Breast epithelium (tissue), 3 donors: ENCODE results near the gene PCNX2.

ENCODE experiments used
- POLR2A ChIP-seq: fragments of 450-650 bp; IDR thresholded peaks from one replicate; pipeline ENCODE4 v1.6.1; 2016; ENCODE audit warnings: antibody characterized with exemption, mild to moderate bottlenecking, moderate library complexity
- TF ChIP-seq, protein P1 (sequence below), 3 donors: fragments of 450-650 bp; IDR thresholded peaks; one replicate each; pipeline ENCODE4 v1.5.1; 2016 to 2017; ENCODE audit warnings: antibody characterized with exemption in 3 of 3, mild to moderate bottlenecking in 3 of 3, moderate library complexity in 3 of 3

DNA sequence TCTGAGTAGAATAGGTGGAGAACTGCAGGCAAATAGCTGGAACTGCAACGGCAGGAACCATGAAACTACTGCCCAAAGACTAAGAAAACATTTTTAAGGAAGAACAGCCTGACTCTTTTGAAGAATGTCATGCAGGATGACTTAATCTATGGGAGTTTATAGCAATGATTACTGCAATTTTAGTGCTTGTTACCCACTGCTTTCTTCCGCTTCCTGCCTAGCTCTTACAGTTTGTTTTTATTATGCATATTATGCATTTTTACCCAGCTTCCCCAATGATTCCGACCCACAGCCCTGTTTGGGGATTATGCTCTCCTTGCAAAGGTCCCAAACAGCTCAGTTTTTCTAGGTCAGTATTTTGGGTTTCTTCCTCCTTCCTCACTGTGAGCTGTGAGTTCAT, 71.2 kb downstream of the PCNX2 start:
- TF ChIP-seq POLR2A, result no peak
- TF ChIP-seq, protein P1, sequence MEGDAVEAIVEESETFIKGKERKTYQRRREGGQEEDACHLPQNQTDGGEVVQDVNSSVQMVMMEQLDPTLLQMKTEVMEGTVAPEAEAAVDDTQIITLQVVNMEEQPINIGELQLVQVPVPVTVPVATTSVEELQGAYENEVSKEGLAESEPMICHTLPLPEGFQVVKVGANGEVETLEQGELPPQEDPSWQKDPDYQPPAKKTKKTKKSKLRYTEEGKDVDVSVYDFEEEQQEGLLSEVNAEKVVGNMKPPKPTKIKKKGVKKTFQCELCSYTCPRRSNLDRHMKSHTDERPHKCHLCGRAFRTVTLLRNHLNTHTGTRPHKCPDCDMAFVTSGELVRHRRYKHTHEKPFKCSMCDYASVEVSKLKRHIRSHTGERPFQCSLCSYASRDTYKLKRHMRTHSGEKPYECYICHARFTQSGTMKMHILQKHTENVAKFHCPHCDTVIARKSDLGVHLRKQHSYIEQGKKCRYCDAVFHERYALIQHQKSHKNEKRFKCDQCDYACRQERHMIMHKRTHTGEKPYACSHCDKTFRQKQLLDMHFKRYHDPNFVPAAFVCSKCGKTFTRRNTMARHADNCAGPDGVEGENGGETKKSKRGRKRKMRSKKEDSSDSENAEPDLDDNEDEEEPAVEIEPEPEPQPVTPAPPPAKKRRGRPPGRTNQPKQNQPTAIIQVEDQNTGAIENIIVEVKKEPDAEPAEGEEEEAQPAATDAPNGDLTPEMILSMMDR (IDR thresholded peaks at IDR 0.05), result no peak
